SK-N-MC (cell line): Measurements from ENCODE around the gene CFAP221.

Experiments
- EZH2 ChIP-seq: fragments of 200-600 bp; sonication (generic); IDR thresholded peaks from one replicate; pipeline ENCODE4 v1.6.1; 2017; ENCODE audit warnings: antibody characterized with exemption
- POLR2AphosphoS5 ChIP-seq: IDR thresholded peaks from 2 replicates; pipeline ENCODE4 v1.6.1; 2012; ENCODE audit warnings: mild to moderate bottlenecking, low read depth, low read length, borderline replicate concordance

DNA sequence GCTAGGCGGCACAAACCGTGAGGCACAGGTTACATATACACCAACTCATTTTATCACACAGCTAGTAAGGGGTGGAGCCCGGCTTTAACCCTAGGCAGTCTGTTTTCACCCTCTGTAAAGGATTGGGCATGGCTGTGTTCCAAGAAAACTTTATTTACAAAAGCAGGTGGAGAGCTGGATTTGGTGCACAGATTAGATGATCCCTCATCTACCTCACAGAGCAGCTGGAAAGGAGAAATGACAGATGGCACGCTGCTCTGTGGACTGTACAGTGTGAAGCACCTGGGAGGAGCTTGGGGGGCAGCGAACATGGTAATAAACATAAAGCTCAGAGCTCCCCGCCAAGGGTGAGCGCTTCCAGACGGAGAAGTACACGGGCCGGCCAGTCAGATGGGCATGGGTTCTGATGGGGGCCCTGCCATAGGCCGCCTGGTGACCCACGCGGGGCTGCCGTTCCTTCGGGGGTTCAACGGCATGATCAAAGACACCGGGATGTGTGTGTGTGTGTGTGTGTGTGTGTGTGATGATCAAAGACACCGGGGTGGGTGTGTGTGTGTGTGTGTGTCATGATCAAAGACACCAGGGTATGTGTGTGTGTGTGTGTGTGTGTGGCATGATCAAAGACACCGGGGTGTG is 133.9 kb downstream of the CFAP221 start:
- TF ChIP-seq EZH2: no peak
- TF ChIP-seq POLR2AphosphoS5: no peak
